Mononuclear cell (primary cell): Measurements from ENCODE around the gene ARHGEF2. TPM values are rescaled to one million over a fixed set of nuclear protein-coding genes. Genes with fewer than 3 reads are reported as not detected.

Experiments used
- H3K27me3 ChIP-seq: 2 replicates; pipeline ENCODE4 v1.6.0; 2011; ENCODE audit warnings: low read length, control low read depth; ENCODE audit not compliant: insufficient read depth
- H3K4me1 ChIP-seq: 2 replicates; pipeline ENCODE4 v1.5.1; 2011; ENCODE audit warnings: mild to moderate bottlenecking, low read length, control low read depth; ENCODE audit not compliant: insufficient read depth
- H3K4me3 ChIP-seq: 2 replicates; pipeline ENCODE4 v1.5.1; 2011; ENCODE audit warnings: mild to moderate bottlenecking, low read length, moderate library complexity
- H3K9me3 ChIP-seq: 2 replicates; pipeline ENCODE4 v1.5.1; 2011; ENCODE audit warnings: low read depth, mild to moderate bottlenecking, control low read depth, low read length
- total RNA-seq: library from RNA; depleted of rRNA; stranded (reverse); fragments of >200 nt; gene quantifications from one replicate; pipeline ENCODE4 v1.2.3, GENCODE V29; 2012

Gene ARHGEF2
- total RNA-seq: 149 TPM

DNA sequence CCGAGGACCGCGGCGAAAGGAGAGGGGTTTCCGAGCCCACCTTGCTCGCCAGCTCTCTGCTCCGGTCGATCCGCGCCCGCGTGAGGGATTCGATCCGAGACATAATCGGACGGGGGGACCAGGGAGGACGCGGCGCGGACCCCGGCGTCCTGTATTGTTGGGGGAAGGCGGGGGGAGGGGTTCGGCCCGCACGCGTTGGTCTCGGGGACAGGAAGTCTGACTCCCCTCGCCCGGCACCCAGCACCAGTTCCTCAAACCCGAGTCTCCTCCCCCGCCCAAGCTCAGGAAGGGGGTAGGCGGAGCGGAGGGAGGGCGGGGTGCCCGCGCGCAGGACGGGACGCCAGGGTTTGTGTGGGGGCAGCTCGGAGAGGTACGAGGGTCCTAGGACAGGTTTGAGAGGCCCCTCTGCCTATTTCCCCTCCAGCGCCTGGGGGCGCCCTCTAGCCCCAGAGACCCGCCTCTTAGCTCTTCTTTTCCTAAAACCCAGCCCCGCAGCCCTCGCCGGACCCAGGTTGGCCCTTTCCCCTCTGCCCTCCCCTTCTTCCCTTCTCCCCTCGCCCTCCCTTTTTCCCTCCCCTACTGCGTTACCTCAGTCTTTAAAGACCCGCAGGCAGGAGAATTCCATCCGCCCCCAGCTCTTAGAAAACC, at the start of gene ARHGEF2:
Gene ARHGEF2, minus strand, starts transcription at position 223 of the 648 bp plus-strand sequence. Its CDS starts 120 bp downstream, at position 103.
- Histone ChIP-seq H3K9me3 (no peaks in the 10 kb centered on the region), H3K4me3 (peak within 1 kb of the TSS; percentile 89), H3K4me1 (peaks cover 75% of the 10 kb centered on the region), H3K27me3 (no peaks in the 10 kb centered on the region)

DNA sequence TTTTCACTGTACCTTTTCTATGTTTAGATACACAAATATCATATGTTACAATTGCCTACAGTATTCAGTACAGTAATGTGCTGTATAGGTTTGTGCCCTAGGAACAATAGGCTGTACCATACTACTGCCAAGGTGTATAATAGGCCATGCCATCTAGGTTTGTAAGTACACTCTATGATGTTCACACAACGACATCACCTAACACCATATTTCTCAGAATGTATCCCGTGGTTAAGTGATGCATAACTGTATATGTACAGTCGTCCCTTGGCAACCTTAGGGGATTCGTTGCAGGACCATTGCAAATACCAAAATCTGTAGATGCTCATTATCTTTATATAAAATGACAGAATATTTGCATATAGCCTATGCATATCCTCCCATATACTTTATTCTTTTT, 48.2 kb upstream of the ARHGEF2 start:
- H3K9me3 ChIP-seq: no peaks in the 10 kb centered on the region
- no peak overlapping the region for H3K4me3 ChIP-seq
- H3K27me3 ChIP-seq: no peaks in the 10 kb centered on the region
- H3K4me1 ChIP-seq: no peaks in the 10 kb centered on the region

GRCh38 chr1:156025876-156026275, 47.5 kb upstream of the ARHGEF2 start:
- Histone ChIP-seq H3K27me3 (no peaks in the 10 kb centered on the region), H3K4me1 (peaks cover 4% of the 10 kb centered on the region), H3K9me3 (no peaks in the 10 kb centered on the region), H3K4me3 (no peak overlapping the region)

DNA sequence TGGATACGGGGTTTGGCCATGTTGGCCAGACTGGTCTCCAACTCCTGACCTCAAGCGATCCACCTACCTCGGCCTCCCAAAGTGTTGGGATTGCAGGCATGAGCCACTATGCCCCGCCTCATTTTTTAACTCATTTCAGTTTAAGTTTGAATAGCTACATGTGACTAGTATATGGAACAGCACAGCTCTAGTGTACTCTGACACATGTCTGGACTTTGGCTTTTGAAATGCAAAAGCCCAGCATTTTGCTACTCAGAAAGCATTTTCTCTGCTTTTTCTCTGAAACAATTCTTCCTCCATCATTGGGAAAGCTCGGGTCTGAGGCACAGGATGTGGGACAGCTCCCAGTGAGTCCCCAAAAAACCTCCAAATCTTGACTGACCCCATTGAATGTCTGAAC, 46.5 kb upstream of the ARHGEF2 start:
- Histone ChIP-seq H3K4me3 (no peak overlapping the region), H3K4me1 (peaks cover 10% of the 10 kb centered on the region), H3K9me3 (no peaks in the 10 kb centered on the region), H3K27me3 (no peaks in the 10 kb centered on the region)

DNA sequence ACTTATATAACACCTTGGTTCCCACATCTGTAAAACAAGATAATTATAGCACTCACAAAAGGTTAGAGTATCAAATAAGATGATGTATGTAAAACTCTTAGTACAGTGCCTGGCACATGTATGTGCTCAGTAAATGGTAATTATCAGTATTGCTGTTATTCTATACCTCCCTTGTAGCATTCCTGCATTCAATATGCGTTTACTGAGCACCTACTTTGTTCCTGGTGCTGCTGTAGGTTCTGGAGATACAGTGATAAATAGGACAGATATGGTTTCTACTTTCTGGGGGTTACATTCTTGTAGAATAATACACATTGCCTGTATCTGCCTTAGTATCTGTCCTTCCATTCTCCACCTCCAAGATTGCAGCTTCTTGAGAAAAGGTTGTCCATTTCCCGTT, 43.6 kb upstream of the ARHGEF2 start:
- H3K4me3 ChIP-seq: no peak overlapping the region
- H3K9me3 ChIP-seq: no peaks in the 10 kb centered on the region
- H3K4me1 ChIP-seq: peaks cover 21% of the 10 kb centered on the region
- no peaks in the 10 kb centered on the region for H3K27me3 ChIP-seq

DNA sequence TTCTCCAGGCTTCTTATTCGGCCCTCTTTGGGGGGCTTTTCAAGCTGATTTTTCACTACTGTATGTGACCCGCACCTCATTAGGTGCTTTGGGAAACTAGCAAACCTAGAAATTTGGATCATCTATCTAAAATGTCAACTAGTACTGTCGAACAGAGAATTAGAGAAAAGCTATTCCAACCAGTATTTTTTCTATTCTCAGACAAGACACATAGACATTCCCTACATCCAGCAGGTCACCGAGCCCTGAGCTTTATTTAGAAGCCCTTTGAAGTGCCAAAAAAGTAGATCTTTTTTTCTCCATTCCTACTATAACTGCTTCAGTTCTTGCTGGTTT, 42.7 kb upstream of the ARHGEF2 start:
- Histone ChIP-seq H3K9me3 (no peaks in the 10 kb centered on the region), H3K4me1 (peaks cover 21% of the 10 kb centered on the region)

GRCh38 chr1:156020293-156021092, 42.1 kb upstream of the ARHGEF2 start, which contains the start of gene SSR2:
SSR2 (minus strand) TSS chr1:156020951; CDS start chr1:156020167, 784 bp downstream.
- H3K4me1 ChIP-seq: peaks cover 21% of the 10 kb centered on the region
- H3K4me3 ChIP-seq: peak within 1 kb of the TSS; percentile 76
- no peaks in the 10 kb centered on the region for H3K9me3 ChIP-seq
- H3K27me3 ChIP-seq: no peaks in the 10 kb centered on the region

More for the DNA sequence above, 42.7 kb upstream of the ARHGEF2 start:
- H3K4me3 ChIP-seq: peak overlapping the region; percentile 76
- H3K27me3 ChIP-seq: no peaks in the 10 kb centered on the region

- Histone ChIP-seq H3K4me3 (peak overlapping the region; percentile 76), H3K27me3 (no peaks in the 10 kb centered on the region), H3K9me3 (no peaks in the 10 kb centered on the region), H3K4me1 (peaks cover 21% of the 10 kb centered on the region)
These were observed 41.6 kb upstream of the ARHGEF2 start for GRCh38 chr1:156019946-156020292.

GRCh38 chr1:156014829-156015228, 36.5 kb upstream of the ARHGEF2 start:
- Histone ChIP-seq H3K27me3 (no peaks in the 10 kb centered on the region), H3K4me3 (no peak overlapping the region)

GRCh38 chr1:156012051-156012817, 33.9 kb upstream of the ARHGEF2 start:
- Histone ChIP-seq H3K27me3 (no peaks in the 10 kb centered on the region), H3K4me1 (no peaks in the 10 kb centered on the region), H3K9me3 (no peaks in the 10 kb centered on the region), H3K4me3 (no peak overlapping the region)

More at GRCh38 chr1:156014829-156015228, 36.5 kb upstream of the ARHGEF2 start:
- Histone ChIP-seq H3K4me1 (peaks cover 11% of the 10 kb centered on the region), H3K9me3 (no peaks in the 10 kb centered on the region)

DNA sequence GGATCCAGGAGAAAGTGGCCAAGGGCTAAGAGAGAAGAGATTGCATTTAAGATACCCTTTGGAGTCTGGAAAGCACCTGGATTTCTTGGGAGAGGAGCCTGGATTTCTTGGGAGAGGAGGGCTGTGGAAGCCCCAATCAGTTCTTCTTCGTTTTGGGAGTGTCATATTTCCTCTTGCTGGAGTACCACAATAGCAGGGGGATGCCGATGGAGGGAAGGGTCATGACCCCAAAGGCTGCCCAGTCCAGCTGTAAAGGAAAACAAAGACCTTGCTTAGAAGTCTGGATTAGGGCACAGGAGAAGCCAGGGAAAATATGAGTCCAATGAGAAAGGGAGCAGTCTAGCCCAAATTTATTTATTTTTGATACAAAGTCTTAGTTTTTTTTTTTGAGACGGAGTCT, 31.1 kb upstream of the ARHGEF2 start:
- Histone ChIP-seq H3K9me3 (no peaks in the 10 kb centered on the region), H3K27me3 (no peaks in the 10 kb centered on the region), H3K4me3 (no peak overlapping the region), H3K4me1 (peaks cover 12% of the 10 kb centered on the region)

DNA sequence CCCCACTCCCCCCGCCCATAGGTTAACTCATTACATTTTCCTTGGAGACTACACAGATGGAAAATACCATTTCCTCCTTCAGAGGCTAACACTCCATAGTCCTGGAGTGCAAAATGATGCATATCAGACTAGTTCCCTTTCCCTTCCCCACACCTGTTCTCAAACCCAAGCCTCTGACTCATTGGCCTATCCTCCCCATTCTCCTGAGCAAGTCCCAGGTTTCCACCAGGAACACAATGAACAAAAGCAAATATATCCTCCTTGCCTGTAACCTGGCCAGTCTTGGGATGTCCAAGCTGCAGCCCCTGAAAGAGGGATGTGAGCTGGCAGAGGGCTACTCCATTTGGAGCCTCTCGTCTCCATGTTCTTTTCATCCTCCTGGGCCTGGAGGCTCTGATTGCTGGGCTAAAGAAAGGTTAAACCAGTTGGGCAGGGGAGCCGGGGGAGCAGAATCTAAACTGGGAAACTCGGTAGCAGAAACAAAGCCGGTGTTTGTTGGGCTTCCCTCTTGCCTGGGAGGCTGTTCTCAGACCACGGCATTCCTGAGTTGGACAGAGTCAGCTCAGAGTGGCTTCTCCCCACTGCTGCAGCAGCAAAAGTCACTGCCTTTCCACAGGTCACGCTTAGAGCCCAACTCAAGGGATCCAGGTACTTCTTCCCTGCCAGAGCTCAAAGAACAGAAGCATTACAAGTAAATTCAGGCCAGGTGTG, 28.5 kb upstream of the ARHGEF2 start:
- no peak overlapping the region for H3K4me3 ChIP-seq
- peaks cover 13% of the 10 kb centered on the region for H3K4me1 ChIP-seq
- H3K9me3 ChIP-seq: no peaks in the 10 kb centered on the region
- no peaks in the 10 kb centered on the region for H3K27me3 ChIP-seq

GRCh38 chr1:156004843-156005584, 26.7 kb upstream of the ARHGEF2 start:
- Histone ChIP-seq H3K4me3 (no peak overlapping the region), H3K4me1 (peaks cover 13% of the 10 kb centered on the region), H3K9me3 (no peaks in the 10 kb centered on the region), H3K27me3 (no peaks in the 10 kb centered on the region)

DNA sequence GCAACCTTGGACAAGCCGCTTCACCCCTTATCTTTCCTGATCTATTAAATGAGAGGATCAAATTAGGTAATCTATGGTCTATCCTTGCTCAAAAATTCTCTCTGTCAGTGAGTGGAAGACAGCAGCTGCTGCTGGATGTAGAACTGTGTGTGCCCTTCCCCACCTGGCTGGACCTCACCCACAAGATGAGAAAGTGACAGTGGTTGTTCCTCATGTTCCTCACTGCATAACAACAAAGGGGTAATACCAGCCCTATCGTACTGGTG, 25.5 kb upstream of the ARHGEF2 start:
- no peak overlapping the region for H3K4me3 ChIP-seq
- H3K9me3 ChIP-seq: no peaks in the 10 kb centered on the region
- H3K27me3 ChIP-seq: no peaks in the 10 kb centered on the region
- peaks cover 13% of the 10 kb centered on the region for H3K4me1 ChIP-seq
